HG02970 (cell line): ENCODE measurements around the gene ZNF286A.
A peak's percentile ranks its signal among the peaks of the same experiment; 100 is the strongest.
"Not testable (repeated sequence)": the region's sequence is repeated elsewhere in the genome, so short reads cannot be mapped to it uniquely, and the experiment has no call there.

ENCODE experiments used
- ATAC-seq: cut with Tn5 transposase; IDR thresholded peaks from one replicate; pipeline ENCODE4 v1.9.1; 2021; ENCODE audit warnings: mild to moderate bottlenecking, moderate library complexity, moderate number of reproducible peaks; ENCODE audit not compliant: unreplicated experiment, low FRiP score

The ZNF286A gene

GRCh38 chr17:15699413-15699924, at the start of gene ZNF286A:
Gene ZNF286A (plus strand): TSS chr17:15699752. CDS start chr17:15700330, 578 bp downstream.
- peak; percentile 96 for ATAC-seq

- ATAC-seq = no peak
Observed at GRCh38 chr17:15649861-15650421, 49.6 kb upstream of the ZNF286A start.

GRCh38 chr17:15650741-15651582, 48.6 kb upstream of the ZNF286A start:
- ATAC-seq = no peak

- ATAC-seq = no peak
Observed at GRCh38 chr17:15651583-15652110, 47.9 kb upstream of the ZNF286A start.

GRCh38 chr17:15652960-15653359, 46.6 kb upstream of the ZNF286A start:
- ATAC-seq = no peak

GRCh38 chr17:15654401-15654800, 45.2 kb upstream of the ZNF286A start:
- ATAC-seq = not testable (repeated sequence)

GRCh38 chr17:15654886-15655561, 44.5 kb upstream of the ZNF286A start:
- ATAC-seq = no peak

GRCh38 chr17:15657868-15658267, 41.7 kb upstream of the ZNF286A start:
- ATAC-seq = no peak

- ATAC-seq = no peak
Observed at GRCh38 chr17:15658296-15658695, 41.3 kb upstream of the ZNF286A start.

GRCh38 chr17:15659236-15659635, 40.3 kb upstream of the ZNF286A start:
- ATAC-seq = no peak

- ATAC-seq = no peak
Observed at GRCh38 chr17:15659663-15660062, 39.9 kb upstream of the ZNF286A start.

GRCh38 chr17:15660077-15660476, 39.5 kb upstream of the ZNF286A start:
- no peak for ATAC-seq

- no peak for ATAC-seq
Observed at GRCh38 chr17:15662681-15663080, 36.9 kb upstream of the ZNF286A start.

GRCh38 chr17:15663176-15663575, 36.4 kb upstream of the ZNF286A start:
- no peak for ATAC-seq

GRCh38 chr17:15663691-15664090, 35.9 kb upstream of the ZNF286A start:
- ATAC-seq = no peak

GRCh38 chr17:15669526-15669925, 30.0 kb upstream of the ZNF286A start:
- ATAC-seq = not testable (repeated sequence)

GRCh38 chr17:15674640-15675039, 24.9 kb upstream of the ZNF286A start:
- ATAC-seq = not testable (repeated sequence)

GRCh38 chr17:15675991-15676390, 23.6 kb upstream of the ZNF286A start:
- not testable (repeated sequence) for ATAC-seq

- ATAC-seq = not testable (repeated sequence)
Observed at GRCh38 chr17:15683135-15683534, 16.4 kb upstream of the ZNF286A start.

GRCh38 chr17:15683824-15684478, 15.6 kb upstream of the ZNF286A start, which contains the start of gene TRIM16:
Gene TRIM16 (minus strand): TSS chr17:15684311. CDS start chr17:15651609, 32,702 bp downstream.
- peak; percentile 89 for ATAC-seq
